HG03135 (cell line): ENCODE data around the gene LIPG.
"Not testable (repeated sequence)": the region's sequence is repeated elsewhere in the genome, so short reads cannot be mapped to it uniquely, and the experiment has no call there.

Experiments used
- ATAC-seq: cut with Tn5 transposase; IDR thresholded peaks from one replicate; pipeline ENCODE4 v1.9.1; 2021; ENCODE audit warnings: mild to moderate bottlenecking, moderate library complexity; ENCODE audit not compliant: unreplicated experiment

Gene LIPG

DNA sequence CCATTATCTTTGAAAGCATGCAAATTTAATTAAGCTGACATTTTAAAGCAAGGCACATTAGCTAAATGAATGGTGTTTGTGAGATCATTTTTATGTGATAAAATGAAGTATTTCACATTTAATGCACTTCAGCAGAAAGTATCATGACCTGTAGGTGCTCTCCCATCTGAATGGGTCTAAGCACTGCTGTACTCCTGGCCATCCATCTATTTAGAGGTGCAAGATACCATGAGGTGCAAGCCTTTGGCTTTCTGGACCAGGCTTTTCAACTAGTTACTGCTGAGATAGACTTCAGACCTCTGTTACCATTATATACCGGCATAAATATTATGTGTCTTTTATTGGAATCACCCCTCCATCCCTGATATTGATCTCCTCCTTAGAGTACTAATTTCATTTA is 15.6 kb upstream of the LIPG start:
- ATAC-seq, result no peak

DNA sequence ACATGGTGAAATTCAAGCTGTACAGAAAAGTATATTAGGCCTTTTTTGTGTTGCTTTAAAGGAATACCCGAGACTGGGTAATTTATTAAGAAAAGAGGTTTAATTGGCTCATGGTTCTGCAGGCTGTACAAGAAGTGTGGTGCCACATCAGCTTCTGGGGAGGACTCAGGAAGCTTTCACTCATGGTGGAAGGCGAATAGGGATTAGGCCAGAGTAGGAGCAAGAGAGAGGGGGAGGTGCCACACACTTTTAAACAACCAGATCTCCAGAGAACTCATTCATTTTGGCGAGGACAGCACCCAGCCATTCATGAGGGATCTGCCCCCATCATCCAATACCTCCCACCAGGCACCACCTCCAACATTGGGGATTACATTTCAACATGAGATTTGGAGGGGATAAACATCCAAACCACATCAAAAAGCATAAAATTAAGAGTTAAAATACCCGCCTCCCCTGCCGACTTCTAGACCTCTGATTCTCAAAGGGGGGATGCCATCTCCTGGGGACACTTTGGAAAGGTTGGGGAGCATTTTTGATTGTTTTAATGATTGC is 15.1 kb upstream of the LIPG start:
- ATAC-seq, result no peak

DNA sequence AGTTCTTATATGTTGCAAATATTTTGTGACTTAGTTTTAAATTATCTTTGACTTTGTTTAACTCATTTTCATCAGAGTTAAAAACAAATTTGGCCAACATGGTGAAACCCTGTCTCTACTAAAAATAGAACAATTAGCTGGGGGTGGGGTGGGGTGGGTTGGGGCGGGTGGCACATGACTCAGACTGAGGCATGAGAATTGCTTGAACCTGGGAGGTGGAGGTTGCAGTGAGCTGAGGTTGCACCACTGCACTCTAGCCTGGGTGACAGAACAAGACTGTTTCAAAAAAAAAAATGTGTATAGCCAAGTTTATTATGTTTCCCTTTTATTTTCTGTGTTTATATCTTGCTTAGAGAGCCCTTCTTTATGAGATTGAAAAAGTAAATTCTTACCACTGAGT is 14.2 kb upstream of the LIPG start:
- ATAC-seq, result no peak

DNA sequence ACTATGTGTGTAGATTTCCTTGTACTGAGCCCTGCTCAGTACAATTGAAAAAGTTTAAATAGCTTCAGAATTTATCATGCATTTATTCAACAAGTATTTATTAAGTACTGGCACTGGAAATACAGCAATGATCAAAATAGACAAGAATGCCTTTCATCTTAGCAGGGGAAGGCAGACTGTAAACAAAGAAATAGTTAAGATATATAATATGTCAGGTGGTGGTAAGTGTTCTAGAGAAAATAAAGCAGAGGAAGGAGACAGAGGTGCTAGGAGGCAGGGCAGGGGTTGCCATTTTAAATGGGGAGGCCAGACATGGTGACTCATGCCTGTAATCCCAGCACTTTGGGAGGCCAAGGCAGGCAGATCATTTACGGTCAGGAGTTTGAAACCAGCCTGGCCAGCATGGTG is 13.6 kb upstream of the LIPG start:
- no peak for ATAC-seq

- no peak for ATAC-seq
These were observed 11.1 kb upstream of the LIPG start for GRCh38 chr18:49550621-49551339.

DNA sequence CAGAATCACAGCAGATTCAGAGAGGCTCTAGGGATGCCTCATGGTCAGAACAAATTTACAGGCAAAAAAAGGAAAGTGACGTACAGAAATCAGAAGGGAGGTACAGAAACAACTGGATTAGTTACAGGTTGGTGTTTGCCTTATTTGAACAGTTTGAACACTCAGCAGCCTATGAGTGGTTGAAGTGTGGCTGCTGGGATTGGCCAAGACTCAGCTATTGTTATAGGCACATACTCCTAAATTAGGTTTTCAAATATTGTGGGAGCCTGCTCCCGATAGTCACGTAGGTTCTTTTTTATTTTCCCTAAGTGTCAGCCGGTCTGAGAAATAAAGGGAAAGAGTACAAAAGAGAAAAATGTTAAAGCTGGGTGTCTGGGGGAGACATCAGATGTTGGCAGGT is 8.9 kb upstream of the LIPG start:
- ATAC-seq, result no peak

GRCh38 chr18:49555641-49556040 is 6.2 kb upstream of the LIPG start:
- ATAC-seq, result no peak

DNA sequence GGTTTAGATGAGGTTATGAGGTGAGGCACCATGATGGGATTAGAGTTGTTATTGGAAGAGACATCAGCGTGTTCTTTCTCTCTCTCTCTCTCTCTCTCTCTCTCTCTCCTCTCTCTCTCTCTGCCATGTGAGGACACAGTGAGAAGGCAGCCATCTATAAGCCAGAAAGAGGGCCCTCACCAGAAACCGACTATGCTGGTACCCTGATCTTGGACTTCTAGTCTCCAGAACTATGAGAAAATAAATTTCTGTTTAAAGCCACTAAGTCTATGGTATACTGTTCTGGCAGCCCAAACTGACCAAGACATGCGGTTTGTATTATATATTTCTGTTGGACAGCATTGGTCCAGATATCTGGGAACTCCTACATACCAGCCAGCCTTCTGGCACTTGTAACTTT is 3.5 kb upstream of the LIPG start:
- ATAC-seq, result no peak

DNA sequence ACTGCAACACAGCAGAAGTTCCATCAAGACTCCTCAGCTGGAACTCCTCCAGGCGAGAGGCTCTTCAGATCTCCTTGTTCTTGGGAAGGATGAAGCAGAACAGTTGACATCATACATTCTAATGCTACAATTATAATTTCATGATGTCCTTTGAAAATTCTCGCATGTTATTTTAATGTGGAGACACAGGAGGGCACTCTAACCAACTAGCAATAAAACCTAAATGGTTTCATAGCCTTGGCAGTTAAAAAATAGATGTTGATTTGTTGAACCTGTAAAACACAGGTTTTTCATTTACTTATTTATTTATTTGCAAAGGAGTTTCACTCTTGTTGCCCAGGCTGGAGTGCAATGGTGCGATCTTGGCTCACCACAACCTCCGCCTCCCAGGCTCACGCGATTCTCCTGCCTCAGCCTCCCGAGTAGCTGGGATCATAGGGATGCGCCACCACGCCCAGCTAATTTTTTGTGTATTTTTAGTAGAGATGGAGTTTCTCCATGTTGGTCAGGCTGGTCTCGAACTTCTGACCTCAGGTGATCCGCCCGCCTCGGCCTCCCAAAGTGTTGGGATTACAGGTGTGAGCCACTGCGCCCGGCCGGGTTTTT is 2.4 kb upstream of the LIPG start:
- ATAC-seq, result not testable (repeated sequence)

GRCh38 chr18:49560277-49560623 is 1.6 kb upstream of the LIPG start:
- ATAC-seq, result no peak

DNA sequence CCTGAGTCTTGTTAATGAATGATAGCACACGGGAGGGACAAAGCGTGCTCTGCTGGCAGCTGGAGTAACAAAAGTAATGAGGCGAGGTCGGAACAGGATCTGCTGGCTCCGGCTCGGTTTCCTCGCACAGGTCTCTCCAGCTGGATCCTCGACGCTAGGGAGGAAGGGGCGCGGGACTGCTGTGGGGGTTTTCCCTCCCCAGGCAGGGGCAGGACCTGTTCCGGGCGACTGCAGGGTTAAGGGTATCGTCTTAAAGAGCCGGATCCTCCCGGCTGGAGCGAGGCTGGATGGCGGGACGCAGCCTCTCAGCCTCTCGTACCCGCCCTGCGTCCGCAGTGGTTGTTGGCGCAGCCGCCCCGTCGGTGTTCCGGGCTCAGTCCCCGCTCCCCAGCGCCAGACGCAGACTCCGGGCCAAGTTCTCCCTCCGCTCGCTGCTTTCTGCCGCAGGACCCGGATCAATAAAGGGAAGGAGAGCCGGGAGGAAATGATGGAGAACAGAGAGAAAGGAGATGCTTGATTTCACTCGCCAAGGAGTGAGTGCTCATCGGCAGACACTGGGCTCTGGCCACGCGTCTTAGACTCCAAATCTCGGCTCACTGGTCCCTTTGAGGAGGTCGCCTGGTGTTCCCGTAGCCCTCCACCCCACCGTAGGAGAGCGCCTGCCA is 1.1 kb upstream of the LIPG start:
- no peak for ATAC-seq

DNA sequence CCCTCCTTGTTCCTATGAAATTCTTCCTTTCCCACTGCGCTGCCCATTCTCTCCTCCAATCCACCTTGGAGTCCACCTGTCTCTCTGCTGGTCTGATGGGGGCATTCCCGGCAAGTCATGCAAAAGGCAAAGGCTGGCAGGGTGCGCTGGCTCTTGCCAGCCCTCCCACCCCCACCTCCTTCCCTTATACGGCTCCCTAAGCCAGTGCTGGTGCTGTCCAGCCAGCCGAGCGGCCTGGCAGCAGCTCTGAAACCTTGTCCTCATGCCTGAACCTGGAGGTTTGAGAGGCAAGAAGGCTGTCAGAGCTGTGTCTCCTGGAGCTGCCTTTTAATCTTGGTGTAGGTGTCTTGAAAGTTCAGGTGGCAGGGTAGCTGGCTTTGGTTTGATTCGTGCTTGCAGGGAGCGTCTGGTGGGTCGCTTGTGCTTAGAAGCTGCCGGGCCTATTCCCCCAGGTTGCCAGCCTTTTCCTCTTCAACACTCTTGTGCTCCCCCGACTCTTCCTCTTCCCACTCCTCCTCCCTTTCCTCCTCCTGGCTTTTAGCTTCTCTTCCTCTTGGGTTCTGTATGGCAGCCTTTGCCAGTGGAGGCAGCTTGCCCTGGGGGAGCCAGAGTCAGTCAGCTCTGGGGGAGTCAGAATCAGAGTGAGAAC is 748 bp downstream of the LIPG start:
- ATAC-seq, result no peak

- no peak for ATAC-seq
These were observed 1.3 kb downstream of the LIPG start for GRCh38 chr18:49563130-49563540.

GRCh38 chr18:49563701-49564517 is 2.1 kb downstream of the LIPG start:
- ATAC-seq, result no peak

DNA sequence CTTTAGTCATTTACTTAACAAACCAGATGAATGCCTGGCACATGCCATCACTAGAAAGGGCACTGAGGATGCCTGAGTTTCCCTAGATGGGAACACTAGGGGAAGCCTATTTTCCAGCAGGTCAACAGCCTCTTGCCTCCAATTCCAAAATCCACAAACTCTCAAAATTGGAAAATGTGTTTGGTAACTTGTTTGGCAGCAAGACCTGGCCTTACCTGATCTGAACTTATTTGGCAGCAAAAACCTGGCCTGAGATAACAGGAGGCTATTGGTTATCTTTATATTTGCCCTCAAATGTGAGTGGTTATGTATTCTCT is 2.6 kb downstream of the LIPG start:
- ATAC-seq, result no peak

DNA sequence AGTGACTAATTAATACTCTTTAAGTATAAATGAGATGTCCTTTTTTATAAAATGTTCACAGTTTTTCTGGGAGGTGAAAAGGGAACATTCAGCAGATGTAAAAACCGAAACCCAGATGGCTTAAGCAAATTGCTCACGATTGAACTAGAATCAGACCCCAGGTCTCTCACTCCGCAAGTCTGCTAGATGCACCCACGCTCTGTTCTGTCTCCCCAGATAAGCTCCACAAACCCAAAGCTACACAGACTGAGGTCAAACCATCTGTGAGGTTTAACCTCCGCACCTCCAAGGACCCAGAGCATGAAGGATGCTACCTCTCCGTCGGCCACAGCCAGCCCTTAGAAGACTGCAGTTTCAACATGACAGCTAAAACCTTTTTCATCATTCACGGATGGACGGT is 3.2 kb downstream of the LIPG start:
- no peak for ATAC-seq

- ATAC-seq, result no peak
These were observed 3.8 kb downstream of the LIPG start for GRCh38 chr18:49565612-49566011.

- ATAC-seq, result no peak
These were observed 4.4 kb downstream of the LIPG start for GRCh38 chr18:49566217-49566770.

GRCh38 chr18:49566985-49567384 is 5.1 kb downstream of the LIPG start:
- no peak for ATAC-seq

GRCh38 chr18:49569724-49570123 is 7.9 kb downstream of the LIPG start:
- no peak for ATAC-seq

DNA sequence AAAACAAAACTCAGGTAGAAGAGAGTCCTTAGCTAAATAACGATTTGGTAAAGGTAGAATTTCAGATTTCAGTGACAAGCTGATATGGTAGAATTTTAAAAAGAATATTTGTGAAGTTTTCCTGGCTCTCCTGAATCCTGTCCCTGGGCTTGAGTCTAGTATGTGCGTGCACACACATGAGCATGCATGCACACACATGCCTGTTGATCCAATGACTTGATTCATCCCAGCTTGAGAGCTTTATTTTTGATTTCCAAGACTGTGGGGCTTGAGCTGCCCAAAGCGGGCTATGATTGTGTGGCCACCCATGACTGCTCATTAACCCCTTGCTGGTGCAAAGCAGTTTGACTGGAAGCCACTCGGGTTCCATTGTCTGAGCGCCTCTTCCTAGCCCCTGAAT is 9.0 kb downstream of the LIPG start:
- no peak for ATAC-seq
